Natural killer cell (primary cell): ENCODE measurements around the gene ACTR6. TPM values are rescaled to one million over a fixed set of nuclear protein-coding genes. Genes with fewer than 3 reads are reported as not detected.

Experiments
- ATAC-seq, 3 donors: fragments of 150-1000 bp in 2 of 3; fragments of 200-7000 bp in 1 of 3; cut with Tn5 transposase; 1 replicate in 1 of 3; 2 replicates in 2 of 3; pipeline ENCODE4 v1.10.0; 2021; ENCODE audit warnings: mild to moderate bottlenecking in 2 of 3, moderate library complexity in 2 of 3
- DNase-seq, 2 donors: peaks; one replicate each; pipeline versions ENCODE4 v3.0.0 to v3.0.0-alpha.2; 2013 to 2021; ENCODE audit warnings: mixed read lengths in 1 of 2
- H3K27ac ChIP-seq: one replicate; pipeline ENCODE4 v1.5.1; 2013; ENCODE audit warnings: mild to moderate bottlenecking, low read length
- H3K27me3 ChIP-seq: one replicate; pipeline ENCODE4 v1.6.1; 2013; ENCODE audit warnings: low read length; ENCODE audit not compliant: control insufficient read depth, insufficient read depth
- H3K36me3 ChIP-seq: one replicate; pipeline ENCODE4 v1.6.1; 2013; ENCODE audit warnings: low read length; ENCODE audit not compliant: control insufficient read depth, insufficient read depth
- H3K4me1 ChIP-seq: one replicate; pipeline ENCODE4 v1.6.1; 2013; ENCODE audit warnings: low read length; ENCODE audit not compliant: control insufficient read depth, insufficient read depth
- H3K4me3 ChIP-seq: one replicate; pipeline ENCODE4 v1.5.1; 2013; ENCODE audit warnings: low read length
- H3K9me3 ChIP-seq: one replicate; pipeline ENCODE4 v1.6.1; 2013; ENCODE audit warnings: low read length; ENCODE audit not compliant: control insufficient read depth, insufficient read depth
- H3K27ac Mint-ChIP-seq, 2 donors: one replicate each; pipeline ENCODE4 v1.8.0; 2022; ENCODE audit warnings: mild to moderate bottlenecking in 2 of 2, mixed read lengths in 2 of 2, moderate library complexity in 1 of 2
- H3K27me3 Mint-ChIP-seq, 2 donors: one replicate each; pipeline ENCODE4 v1.8.0; 2022; ENCODE audit warnings: low read depth in 2 of 2, mixed read lengths in 2 of 2
- H3K36me3 Mint-ChIP-seq: one replicate; pipeline ENCODE4 v1.8.0; 2022; ENCODE audit warnings: mixed read lengths
- H3K4me1 Mint-ChIP-seq, 2 donors: one replicate each; pipeline ENCODE4 v1.8.0; 2022; ENCODE audit warnings: mixed read lengths in 2 of 2
- H3K4me3 Mint-ChIP-seq: one replicate; pipeline ENCODE4 v1.8.0; 2022; ENCODE audit warnings: mild to moderate bottlenecking, moderate library complexity, mixed read lengths
- H3K9me3 Mint-ChIP-seq, 2 donors: one replicate each; pipeline ENCODE4 v1.8.0; 2022; ENCODE audit warnings: mixed read lengths in 2 of 2
- WGBS: methylation state at CpG from one replicate; pipeline ENCODE4 v1.1.7; 2013; ENCODE audit warnings: missing lambda C conversion rate; ENCODE audit not compliant: insufficient coverage; 5-methylcytosine and 5-hydroxymethylcytosine counted together
- intact Hi-C: fragments of 100-400 bp; cut with micrococcal nuclease; formaldehyde crosslinking; loops from one replicate; pipeline ENCODE4 v1.14.2; 2022
- total RNA-seq, 4 donors: library from RNA; stranded (reverse); fragments of 120-200 nt in 1 of 4; gene quantifications; one replicate each; pipeline versions ENCODE4 v1.2.3 to v1.2.4, GENCODE V29; 2013 to 2022
- TF ChIP-seq, protein P1 (sequence below): fragments of 200-600 bp; IDR thresholded peaks from one replicate; pipeline ENCODE4 v1.8.0; 2022; ENCODE audit warnings: antibody characterized with exemption

ACTR6 gene
- total RNA-seq, 3 donors from 2014 or later (not counting 1 experiment from before 2014, with no cell fraction given), result 20.4 to 27.5 (median 20.8) TPM

DNA sequence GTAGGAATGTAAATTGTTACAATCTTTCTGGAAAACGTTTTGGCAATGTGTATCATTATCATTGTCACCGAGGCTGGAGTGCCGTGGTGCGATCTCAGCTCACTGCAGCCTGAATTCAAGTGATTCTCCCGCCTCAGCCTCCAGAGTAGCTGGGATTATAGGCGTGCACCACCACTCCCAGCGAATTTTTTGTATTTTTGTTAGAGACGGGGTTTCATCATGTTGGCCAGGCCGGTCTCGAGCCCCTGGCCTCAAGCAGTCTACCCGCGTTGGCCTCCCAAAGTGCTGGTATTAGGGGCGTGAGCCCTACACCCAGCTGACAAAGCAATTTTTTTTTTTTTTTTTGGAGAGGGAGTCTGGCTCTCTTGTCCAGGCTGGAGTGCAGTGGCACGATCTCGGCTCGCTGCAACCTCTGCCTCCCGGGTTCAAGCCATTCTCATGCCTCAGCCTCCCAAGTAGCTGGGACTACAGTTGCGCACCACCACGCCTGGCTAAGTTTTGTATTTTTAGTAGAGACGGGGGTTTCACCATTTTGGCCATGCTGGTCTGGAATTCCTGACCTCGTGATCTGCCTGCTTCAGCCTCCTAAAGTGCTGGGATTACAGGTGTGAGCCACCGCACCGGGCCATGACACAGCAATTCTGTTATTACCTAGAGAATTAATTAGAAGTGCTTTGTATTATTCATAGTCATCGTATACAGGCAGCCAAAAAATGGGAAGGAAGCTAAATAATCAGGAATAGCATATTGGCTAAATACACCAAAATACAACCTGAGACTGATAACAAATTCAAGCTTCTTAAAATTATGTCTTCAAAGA lies 1.2 kb downstream of the ACTR6 start:
- Histone ChIP-seq H3K27ac (peak overlapping the region; percentile 84), H3K36me3 (peaks cover 3% of the 10 kb centered on the region), H3K4me3 (no peak overlapping the region), H3K9me3 (no peaks in the 10 kb centered on the region), H3K27me3 (no peaks in the 10 kb centered on the region), H3K4me1 (peaks cover 28% of the 10 kb centered on the region)
- TF ChIP-seq, protein P1, sequence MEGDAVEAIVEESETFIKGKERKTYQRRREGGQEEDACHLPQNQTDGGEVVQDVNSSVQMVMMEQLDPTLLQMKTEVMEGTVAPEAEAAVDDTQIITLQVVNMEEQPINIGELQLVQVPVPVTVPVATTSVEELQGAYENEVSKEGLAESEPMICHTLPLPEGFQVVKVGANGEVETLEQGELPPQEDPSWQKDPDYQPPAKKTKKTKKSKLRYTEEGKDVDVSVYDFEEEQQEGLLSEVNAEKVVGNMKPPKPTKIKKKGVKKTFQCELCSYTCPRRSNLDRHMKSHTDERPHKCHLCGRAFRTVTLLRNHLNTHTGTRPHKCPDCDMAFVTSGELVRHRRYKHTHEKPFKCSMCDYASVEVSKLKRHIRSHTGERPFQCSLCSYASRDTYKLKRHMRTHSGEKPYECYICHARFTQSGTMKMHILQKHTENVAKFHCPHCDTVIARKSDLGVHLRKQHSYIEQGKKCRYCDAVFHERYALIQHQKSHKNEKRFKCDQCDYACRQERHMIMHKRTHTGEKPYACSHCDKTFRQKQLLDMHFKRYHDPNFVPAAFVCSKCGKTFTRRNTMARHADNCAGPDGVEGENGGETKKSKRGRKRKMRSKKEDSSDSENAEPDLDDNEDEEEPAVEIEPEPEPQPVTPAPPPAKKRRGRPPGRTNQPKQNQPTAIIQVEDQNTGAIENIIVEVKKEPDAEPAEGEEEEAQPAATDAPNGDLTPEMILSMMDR, result no peak
- no peaks in the 10 kb centered on the region for H3K36me3 Mint-ChIP-seq
- 92% methylated on average over 23 of the region's 24 CpGs for WGBS
- no peaks in the 10 kb centered on the region for H3K27me3 Mint-ChIP-seq
- ATAC-seq (no peak), DNase-seq (no peak)
- no peaks in the 10 kb centered on the region for H3K9me3 Mint-ChIP-seq
- peak overlapping the region; percentile 98 for H3K27ac Mint-ChIP-seq
- intact Hi-C loops, result loop anchor here (5.0 kb wide), 1 partner anchor 1700 kb away; no protein-coding TSS in a partner anchor
- H3K4me3 Mint-ChIP-seq, result peak overlapping the region; percentile 99
- H3K4me1 Mint-ChIP-seq, result peaks cover 32 to 36% of the 10 kb centered on the region in 2 donors

DNA sequence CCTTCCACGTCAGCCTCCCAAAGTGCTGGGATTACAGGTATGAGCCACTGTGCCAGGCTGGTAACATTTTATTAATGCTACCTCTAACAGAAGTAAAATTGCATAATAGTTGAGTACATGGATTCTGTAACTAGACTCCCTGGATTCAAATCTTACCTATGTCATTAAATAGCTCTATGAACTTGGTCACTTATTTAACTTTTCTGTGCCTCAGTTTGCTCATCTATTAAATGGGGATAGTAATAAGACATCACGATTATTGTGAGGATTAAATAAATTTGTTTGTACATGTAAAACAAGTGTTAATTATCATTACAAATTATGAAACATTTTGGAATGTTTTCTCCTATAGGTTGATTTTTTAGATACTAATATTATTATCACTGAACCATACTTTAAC lies 6.7 kb downstream of the ACTR6 start:
- intact Hi-C loops, result no loop called here
- H3K27me3 Mint-ChIP-seq, result no peaks in the 10 kb centered on the region
- TF ChIP-seq, protein P1, result no peak

DNA sequence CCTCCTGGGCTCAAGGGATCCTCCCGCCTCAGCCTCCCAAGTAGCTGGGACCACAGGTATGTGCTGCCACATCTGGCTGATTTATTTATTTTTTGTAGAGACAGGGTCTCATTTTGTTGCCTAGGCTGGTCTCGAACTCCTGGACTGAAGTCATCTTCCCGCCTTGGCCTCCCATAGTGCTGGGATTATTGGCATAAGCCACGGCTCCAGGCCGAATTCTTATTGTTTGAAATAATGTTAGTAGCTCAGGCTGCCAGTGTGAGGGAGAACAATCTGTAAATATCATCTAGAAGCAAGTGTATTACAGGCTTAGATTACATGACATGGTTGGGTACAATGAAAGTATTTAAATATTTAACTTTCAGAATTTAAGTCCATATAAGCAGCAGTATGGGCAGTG lies 8.2 kb downstream of the ACTR6 start:
- no peaks in the 10 kb centered on the region for H3K27me3 ChIP-seq

More for the DNA sequence above, 6.7 kb downstream of the ACTR6 start:
- Mint-ChIP-seq H3K4me3 (no peak overlapping the region), H3K27ac (no peak overlapping the region), H3K9me3 (no peaks in the 10 kb centered on the region), H3K36me3 (no peaks in the 10 kb centered on the region), H3K4me1 (peaks cover 7 to 11% of the 10 kb centered on the region in 2 donors)
- Histone ChIP-seq H3K4me1 (peaks cover 8% of the 10 kb centered on the region), H3K27ac (no peak overlapping the region), H3K27me3 (no peaks in the 10 kb centered on the region), H3K4me3 (no peak overlapping the region), H3K9me3 (no peaks in the 10 kb centered on the region), H3K36me3 (peaks cover 44% of the 10 kb centered on the region)
- no CpG with 5 or more reads among the region's 2 CpGs for WGBS
- no peak for DNase-seq
- ATAC-seq, result no peak

More for the DNA sequence above, 8.2 kb downstream of the ACTR6 start:
- no peak overlapping the region for H3K27ac ChIP-seq
- no peaks in the 10 kb centered on the region for H3K9me3 ChIP-seq
- H3K36me3 ChIP-seq, result peaks cover 57% of the 10 kb centered on the region
- H3K27me3 Mint-ChIP-seq, result no peaks in the 10 kb centered on the region
- H3K9me3 Mint-ChIP-seq, result no peaks in the 10 kb centered on the region
- no peak for DNase-seq
- H3K4me3 Mint-ChIP-seq, result no peak overlapping the region
- WGBS, result 98% methylated on average over 5 of the region's 5 CpGs
- H3K27ac Mint-ChIP-seq, result no peak overlapping the region
- TF ChIP-seq, protein P1, result no peak
- H3K4me1 Mint-ChIP-seq, result no peaks in the 10 kb centered on the region
- no peak for ATAC-seq
- no peak overlapping the region for H3K4me3 ChIP-seq
- no peaks in the 10 kb centered on the region for H3K4me1 ChIP-seq
- intact Hi-C loops, result no loop called here
- H3K36me3 Mint-ChIP-seq, result no peaks in the 10 kb centered on the region
